ENCODE results near the gene NAGA. TPM values are rescaled to one million over a fixed set of nuclear protein-coding genes. Genes with fewer than 3 reads are reported as not detected.
"Not testable (repeated sequence)": the region's sequence is repeated elsewhere in the genome, so short reads cannot be mapped to it uniquely, and the experiment has no call there.

The NAGA gene
- total RNA-seq, 1 donor from 2014 or later: 30.9 TPM

- H3K9me3 Mint-ChIP-seq: no peaks in the 10 kb centered on the region
- DNase-seq (ENCODE audit: low spot score): no peak
- peak overlapping the region; percentile 35 for H3K27ac Mint-ChIP-seq
- H3K4me3 Mint-ChIP-seq: peak overlapping the region; percentile 77
- H3K36me3 Mint-ChIP-seq (ENCODE audit: low read depth): peaks cover 5% of the 10 kb centered on the region
- intact Hi-C loops (cut with micrococcal nuclease): loop anchor here (10.0 kb wide), 3 partner anchors 388 to 628 kb away; partner anchors contain the start of genes DESI1, SNU13, TOB2 and XRCC6
- H3K27me3 Mint-ChIP-seq (ENCODE audit: insufficient read depth): peaks cover 2% of the 10 kb centered on the region
- H3K4me1 Mint-ChIP-seq (ENCODE audit: low read depth): peaks cover 47% of the 10 kb centered on the region
Observed at GRCh38 chr22:42072606-42073330, 2.2 kb upstream of the NAGA start.

- intact Hi-C loops (cut with micrococcal nuclease): loop anchor here (2.0 to 10.0 kb wide), 6 partner anchors 95 to 627 kb away; partner anchors contain the start of genes DESI1, POLDIP3, SNU13 and SREBF2
- H3K9me3 Mint-ChIP-seq; DNase-seq (ENCODE audit: low spot score); H3K27me3 Mint-ChIP-seq (ENCODE audit: insufficient read depth): not testable (repeated sequence)
- Mint-ChIP-seq H3K36me3 (ENCODE audit: low read depth) (peaks cover 11% of the 10 kb centered on the region), H3K27ac (peak overlapping the region; percentile 94), H3K4me3 (peak overlapping the region; percentile 92), H3K4me1 (ENCODE audit: low read depth) (peaks cover 53% of the 10 kb centered on the region)
Observed at GRCh38 chr22:42071508-42071907, 896 bp upstream of the NAGA start.

- DNase-seq (ENCODE audit: low spot score): peak; percentile 14
- intact Hi-C loops (cut with micrococcal nuclease): loop anchor here (1.0 to 10.0 kb wide), 14 partner anchors 9 to 625 kb away; partner anchors contain the start of genes CENPM, DESI1, NDUFA6 and POLDIP3
- Mint-ChIP-seq H3K9me3 (no peaks in the 10 kb centered on the region), H3K4me1 (ENCODE audit: low read depth) (peaks cover 54% of the 10 kb centered on the region), H3K27me3 (ENCODE audit: insufficient read depth) (peaks cover 2% of the 10 kb centered on the region), H3K36me3 (ENCODE audit: low read depth) (peaks cover 20% of the 10 kb centered on the region), H3K27ac (peak overlapping the region; percentile 94), H3K4me3 (peak overlapping the region; percentile 92)
Observed at GRCh38 chr22:42069801-42070516, 653 bp downstream of the NAGA start.

- Mint-ChIP-seq H3K9me3 (no peaks in the 10 kb centered on the region), H3K4me3 (no peak overlapping the region), H3K4me1 (ENCODE audit: low read depth) (peaks cover 49% of the 10 kb centered on the region), H3K27me3 (ENCODE audit: insufficient read depth) (peaks cover 2% of the 10 kb centered on the region), H3K27ac (peak overlapping the region; percentile 4), H3K36me3 (ENCODE audit: low read depth) (peaks cover 26% of the 10 kb centered on the region)
- DNase-seq (ENCODE audit: low spot score): no peak
- intact Hi-C loops (cut with micrococcal nuclease): no loop called here
Observed at GRCh38 chr22:42068291-42068690, 2.3 kb downstream of the NAGA start.

GRCh38 chr22:42067671-42068251 is 2.9 kb downstream of the NAGA start:
- Mint-ChIP-seq H3K9me3 (no peaks in the 10 kb centered on the region), H3K27me3 (ENCODE audit: insufficient read depth) (peaks cover 2% of the 10 kb centered on the region), H3K4me3 (no peak overlapping the region), H3K36me3 (ENCODE audit: low read depth) (peaks cover 31% of the 10 kb centered on the region), H3K27ac (no peak overlapping the region), H3K4me1 (ENCODE audit: low read depth) (peaks cover 46% of the 10 kb centered on the region)
- no peak for DNase-seq (ENCODE audit: low spot score)
- intact Hi-C loops (cut with micrococcal nuclease): no loop called here

GRCh38 chr22:42066937-42067336 is 3.7 kb downstream of the NAGA start:
- intact Hi-C loops (cut with micrococcal nuclease): no loop called here
- Mint-ChIP-seq H3K27me3 (ENCODE audit: insufficient read depth) (peaks cover 2% of the 10 kb centered on the region), H3K27ac (no peak overlapping the region), H3K4me1 (ENCODE audit: low read depth) (peaks cover 46% of the 10 kb centered on the region), H3K9me3 (no peaks in the 10 kb centered on the region), H3K4me3 (no peak overlapping the region), H3K36me3 (ENCODE audit: low read depth) (peaks cover 36% of the 10 kb centered on the region)
- DNase-seq (ENCODE audit: low spot score): no peak

GRCh38 chr22:42066126-42066761 is 4.4 kb downstream of the NAGA start:
- Mint-ChIP-seq H3K27ac (no peak overlapping the region), H3K9me3 (no peaks in the 10 kb centered on the region), H3K36me3 (ENCODE audit: low read depth) (peaks cover 39% of the 10 kb centered on the region), H3K27me3 (ENCODE audit: insufficient read depth) (peaks cover under 1% of the 10 kb centered on the region), H3K4me3 (no peak overlapping the region), H3K4me1 (ENCODE audit: low read depth) (peaks cover 40% of the 10 kb centered on the region)
- intact Hi-C loops (cut with micrococcal nuclease): no loop called here
- DNase-seq (ENCODE audit: low spot score): no peak

GRCh38 chr22:42065438-42066125 is 5.0 kb downstream of the NAGA start:
- H3K27ac Mint-ChIP-seq: no peak overlapping the region
- intact Hi-C loops (cut with micrococcal nuclease): no loop called here
- no peaks in the 10 kb centered on the region for H3K27me3 Mint-ChIP-seq (ENCODE audit: insufficient read depth)
- peaks cover 45% of the 10 kb centered on the region for H3K36me3 Mint-ChIP-seq (ENCODE audit: low read depth)
- no peak for DNase-seq (ENCODE audit: low spot score)
- no peak overlapping the region for H3K4me3 Mint-ChIP-seq
- peaks cover 33% of the 10 kb centered on the region for H3K4me1 Mint-ChIP-seq (ENCODE audit: low read depth)
- H3K9me3 Mint-ChIP-seq: no peaks in the 10 kb centered on the region

GRCh38 chr22:42064629-42065028 is 6.0 kb downstream of the NAGA start:
- H3K4me1 Mint-ChIP-seq (ENCODE audit: low read depth): peaks cover 28% of the 10 kb centered on the region
- H3K27me3 Mint-ChIP-seq (ENCODE audit: insufficient read depth): no peaks in the 10 kb centered on the region
- intact Hi-C loops (cut with micrococcal nuclease): no loop called here
- no peak overlapping the region for H3K27ac Mint-ChIP-seq
- no peak for DNase-seq (ENCODE audit: low spot score)
- H3K4me3 Mint-ChIP-seq: no peak overlapping the region
- no peaks in the 10 kb centered on the region for H3K9me3 Mint-ChIP-seq
- peaks cover 51% of the 10 kb centered on the region for H3K36me3 Mint-ChIP-seq (ENCODE audit: low read depth)

- H3K36me3 Mint-ChIP-seq (ENCODE audit: low read depth): peaks cover 59% of the 10 kb centered on the region
- peaks cover 12% of the 10 kb centered on the region for H3K4me1 Mint-ChIP-seq (ENCODE audit: low read depth)
- intact Hi-C loops (cut with micrococcal nuclease): no loop called here
- H3K27ac Mint-ChIP-seq: no peak overlapping the region
- no peak for DNase-seq (ENCODE audit: low spot score)
- no peaks in the 10 kb centered on the region for H3K27me3 Mint-ChIP-seq (ENCODE audit: insufficient read depth)
- no peak overlapping the region for H3K4me3 Mint-ChIP-seq
- peaks cover 13% of the 10 kb centered on the region for H3K9me3 Mint-ChIP-seq
Observed at GRCh38 chr22:42062506-42063170, 8.0 kb downstream of the NAGA start.

GRCh38 chr22:42061041-42061440 is 9.6 kb downstream of the NAGA start:
- Mint-ChIP-seq H3K27me3 (ENCODE audit: insufficient read depth) (no peaks in the 10 kb centered on the region), H3K4me3 (no peak overlapping the region), H3K36me3 (ENCODE audit: low read depth) (peaks cover 63% of the 10 kb centered on the region), H3K9me3 (peaks cover 28% of the 10 kb centered on the region), H3K27ac (no peak overlapping the region), H3K4me1 (ENCODE audit: low read depth) (peaks cover 7% of the 10 kb centered on the region)
- intact Hi-C loops (cut with micrococcal nuclease): no loop called here
- no peak for DNase-seq (ENCODE audit: low spot score)

GRCh38 chr22:42060489-42060888 is 10.1 kb downstream of the NAGA start:
- intact Hi-C loops (cut with micrococcal nuclease): no loop called here

More at GRCh38 chr22:42060489-42060888, 10.1 kb downstream of the NAGA start:
- Mint-ChIP-seq H3K27ac (no peak overlapping the region), H3K4me1 (ENCODE audit: low read depth) (peaks cover 7% of the 10 kb centered on the region), H3K36me3 (ENCODE audit: low read depth) (peaks cover 63% of the 10 kb centered on the region), H3K9me3 (peaks cover 34% of the 10 kb centered on the region), H3K4me3 (no peak overlapping the region), H3K27me3 (ENCODE audit: insufficient read depth) (no peaks in the 10 kb centered on the region)
- no peak for DNase-seq (ENCODE audit: low spot score)
